ENCODE data around the gene CUL2.

DNA sequence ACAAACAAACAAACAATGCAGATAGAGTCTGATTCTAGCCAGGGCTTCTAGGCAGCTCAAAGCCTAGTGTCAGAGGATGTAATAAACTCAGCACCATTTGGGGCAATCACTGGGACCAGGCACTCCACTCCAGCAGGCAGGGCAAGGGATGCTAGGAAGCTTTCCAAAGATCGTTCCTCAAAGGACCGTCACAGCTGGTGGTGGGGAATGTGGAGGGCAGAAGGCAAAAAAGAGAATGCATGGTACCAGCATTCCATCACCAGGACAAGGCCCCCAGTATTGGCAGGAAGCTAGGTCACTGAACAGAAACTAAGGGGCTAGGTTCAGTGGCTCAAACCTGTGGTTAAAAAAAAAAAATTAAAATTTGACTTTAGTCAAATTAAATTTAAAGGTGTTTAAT, 94.2 kb downstream of the CUL2 start:
- TF ChIP-seq, protein P1, sequence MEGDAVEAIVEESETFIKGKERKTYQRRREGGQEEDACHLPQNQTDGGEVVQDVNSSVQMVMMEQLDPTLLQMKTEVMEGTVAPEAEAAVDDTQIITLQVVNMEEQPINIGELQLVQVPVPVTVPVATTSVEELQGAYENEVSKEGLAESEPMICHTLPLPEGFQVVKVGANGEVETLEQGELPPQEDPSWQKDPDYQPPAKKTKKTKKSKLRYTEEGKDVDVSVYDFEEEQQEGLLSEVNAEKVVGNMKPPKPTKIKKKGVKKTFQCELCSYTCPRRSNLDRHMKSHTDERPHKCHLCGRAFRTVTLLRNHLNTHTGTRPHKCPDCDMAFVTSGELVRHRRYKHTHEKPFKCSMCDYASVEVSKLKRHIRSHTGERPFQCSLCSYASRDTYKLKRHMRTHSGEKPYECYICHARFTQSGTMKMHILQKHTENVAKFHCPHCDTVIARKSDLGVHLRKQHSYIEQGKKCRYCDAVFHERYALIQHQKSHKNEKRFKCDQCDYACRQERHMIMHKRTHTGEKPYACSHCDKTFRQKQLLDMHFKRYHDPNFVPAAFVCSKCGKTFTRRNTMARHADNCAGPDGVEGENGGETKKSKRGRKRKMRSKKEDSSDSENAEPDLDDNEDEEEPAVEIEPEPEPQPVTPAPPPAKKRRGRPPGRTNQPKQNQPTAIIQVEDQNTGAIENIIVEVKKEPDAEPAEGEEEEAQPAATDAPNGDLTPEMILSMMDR (IDR thresholded peaks at IDR 0.05; ENCODE audit: poor library complexity) = no peak
- TF ChIP-seq EZH2 (IDR thresholded peaks at IDR 0.05; ENCODE audit: borderline replicate concordance) (no peak), EZH2phosphoT487 (IDR thresholded peaks at IDR 0.05; ENCODE audit: low read depth, severe bottlenecking, unreplicated experiment) (no peak)

Measured in hepatocyte (in vitro differentiated cells).